IMR-90 (cell line): Measurements from ENCODE around the gene OSBPL2.

Source experiments
- BHLHE40 ChIP-seq: fragments of 150-350 bp; IDR thresholded peaks from 2 replicates; pipeline ENCODE4 v1.6.1; 2016; ENCODE audit warnings: mild to moderate bottlenecking, low read depth, low read length
- CEBPB ChIP-seq: IDR thresholded peaks from 2 replicates; pipeline ENCODE4 v1.6.1; 2012; ENCODE audit warnings: low read depth, low read length, improper control_type of control experiment
- CTCF ChIP-seq: conservative IDR thresholded peaks from 2 replicates; pipeline ENCODE4 v1.5.1; 2012; ENCODE audit warnings: mild to moderate bottlenecking, low read depth, low read length, improper control_type of control experiment
- MXI1 ChIP-seq: IDR thresholded peaks from 2 replicates; pipeline ENCODE4 v1.6.1; 2012; ENCODE audit warnings: low read depth, mild to moderate bottlenecking, low read length, moderate library complexity, borderline replicate concordance
- NFE2L2 ChIP-seq: fragments of 150-350 bp; IDR thresholded peaks from 2 replicates; pipeline ENCODE4 v1.6.1; 2016; ENCODE audit warnings: low read depth, mild to moderate bottlenecking, low read length
- POLR2A ChIP-seq: IDR thresholded peaks from 2 replicates; pipeline ENCODE4 v1.6.1; 2012; ENCODE audit warnings: mild to moderate bottlenecking, low read depth, low read length
- RAD21 ChIP-seq: IDR thresholded peaks from 2 replicates; pipeline ENCODE4 v1.6.1; 2012; ENCODE audit warnings: low read length, improper control_type of control experiment
- RCOR1 ChIP-seq: IDR thresholded peaks from 2 replicates; pipeline ENCODE4 v1.6.1; 2012; ENCODE audit warnings: mild to moderate bottlenecking, low read length, improper control_type of control experiment; ENCODE audit not compliant: insufficient replicate concordance
- SMC3 ChIP-seq: fragments of 150-350 bp; IDR thresholded peaks from 2 replicates; pipeline ENCODE4 v1.6.1; 2016; ENCODE audit warnings: low read depth, mild to moderate bottlenecking, antibody characterized with exemption, low read length, moderate library complexity

- peak; percentile 96 for TF ChIP-seq CTCF
- TF ChIP-seq NFE2L2 = peak; percentile 92
- 0 out of 2 replicates have a peak, but pooled peaks have one; percentile 15 for TF ChIP-seq MXI1
- peak; percentile 74; the same call in 1 of the 2 replicates for TF ChIP-seq POLR2A
- peak; percentile 67 for TF ChIP-seq RAD21
- no peak for TF ChIP-seq BHLHE40
- no peak for TF ChIP-seq RCOR1
- TF ChIP-seq CEBPB = no peak
- peak; percentile 51 for TF ChIP-seq SMC3
Measured at GRCh38 chr20:62302341-62303061, 64.2 kb downstream of the OSBPL2 start, which contains the start of gene ADRM1.
